Measurements from ENCODE around the gene GPSM3. TPM values are rescaled to one million over a fixed set of nuclear protein-coding genes. Genes with fewer than 3 reads are reported as not detected.
A peak's percentile ranks its signal among the peaks of the same experiment; 100 is the strongest.
"Not testable (repeated sequence)": the region's sequence is repeated elsewhere in the genome, so short reads cannot be mapped to it uniquely, and the experiment has no call there.

GPSM3 gene
- total RNA-seq, 1 donor from 2014 or later: 6.9 TPM

DNA sequence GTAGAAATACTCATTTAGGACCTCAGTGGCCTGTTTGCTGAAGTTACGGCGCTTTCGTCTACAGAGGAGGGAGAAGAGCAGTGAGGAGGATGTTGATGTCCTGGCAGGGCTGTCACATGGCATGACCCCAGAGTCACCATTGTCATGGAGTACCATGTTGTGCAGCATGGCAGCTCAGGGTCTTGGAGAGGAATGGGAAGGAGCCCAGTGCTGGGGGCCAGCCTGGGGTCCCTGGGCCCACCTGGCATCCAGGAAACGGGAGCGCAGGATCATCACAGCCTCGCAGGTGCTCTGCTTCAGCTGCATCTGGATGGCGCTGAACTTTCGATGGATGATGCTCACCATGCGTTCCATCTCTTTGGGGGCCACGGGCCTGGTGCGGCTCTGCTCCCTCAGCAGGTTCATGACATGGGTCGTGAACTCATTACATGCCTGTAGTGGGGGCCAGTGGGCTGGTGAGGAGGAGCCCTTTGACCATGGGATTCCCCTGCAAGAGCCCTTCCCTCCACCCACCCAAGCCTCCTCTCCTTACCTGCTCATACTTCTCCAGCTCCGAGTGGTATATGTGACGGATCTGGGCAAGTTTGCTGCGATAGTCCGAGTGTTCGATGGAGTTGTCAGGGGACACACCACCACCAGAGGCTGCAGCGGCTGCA lies 4.6 kb downstream of the GPSM3 start:
- not testable (repeated sequence) for DNase-seq (ENCODE audit: low read depth in 2 of 2)

DNA sequence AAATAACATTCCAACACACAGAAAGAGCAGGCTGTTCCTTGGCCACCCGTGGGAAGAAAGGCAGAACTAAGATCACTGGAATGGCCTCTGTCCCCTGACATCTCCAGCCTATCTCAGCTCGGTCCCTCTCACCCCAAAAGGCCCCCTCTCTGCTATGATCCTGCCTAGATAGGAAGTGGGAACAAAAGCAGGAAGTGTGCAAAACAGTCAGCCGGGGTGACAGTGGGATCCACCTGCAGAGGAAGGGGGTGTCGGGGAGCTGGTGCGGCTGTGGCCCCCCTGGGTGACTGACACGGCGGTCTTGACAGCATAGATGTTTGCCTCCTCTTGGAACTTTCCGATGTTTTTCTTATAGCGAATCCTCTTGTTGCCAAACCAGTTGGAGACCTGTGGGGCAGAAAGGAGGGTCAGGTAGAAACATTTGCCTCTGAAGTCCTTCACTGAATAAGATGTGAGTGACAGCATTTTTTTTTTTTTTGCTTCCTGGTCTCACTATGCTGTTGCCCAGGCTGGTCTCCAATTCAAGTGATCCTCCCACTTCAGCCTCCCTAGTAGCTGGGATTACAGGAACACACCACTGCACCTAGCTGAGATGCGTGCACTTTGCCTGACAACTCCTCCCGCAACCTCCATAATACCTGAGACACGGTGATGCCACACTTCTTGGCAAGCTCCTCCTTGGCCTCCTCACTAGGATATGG lies 5.3 kb downstream of the GPSM3 start:
- peak in 1 of 2 donors; percentile 61 for DNase-seq (ENCODE audit: low read depth in 2 of 2)

DNA sequence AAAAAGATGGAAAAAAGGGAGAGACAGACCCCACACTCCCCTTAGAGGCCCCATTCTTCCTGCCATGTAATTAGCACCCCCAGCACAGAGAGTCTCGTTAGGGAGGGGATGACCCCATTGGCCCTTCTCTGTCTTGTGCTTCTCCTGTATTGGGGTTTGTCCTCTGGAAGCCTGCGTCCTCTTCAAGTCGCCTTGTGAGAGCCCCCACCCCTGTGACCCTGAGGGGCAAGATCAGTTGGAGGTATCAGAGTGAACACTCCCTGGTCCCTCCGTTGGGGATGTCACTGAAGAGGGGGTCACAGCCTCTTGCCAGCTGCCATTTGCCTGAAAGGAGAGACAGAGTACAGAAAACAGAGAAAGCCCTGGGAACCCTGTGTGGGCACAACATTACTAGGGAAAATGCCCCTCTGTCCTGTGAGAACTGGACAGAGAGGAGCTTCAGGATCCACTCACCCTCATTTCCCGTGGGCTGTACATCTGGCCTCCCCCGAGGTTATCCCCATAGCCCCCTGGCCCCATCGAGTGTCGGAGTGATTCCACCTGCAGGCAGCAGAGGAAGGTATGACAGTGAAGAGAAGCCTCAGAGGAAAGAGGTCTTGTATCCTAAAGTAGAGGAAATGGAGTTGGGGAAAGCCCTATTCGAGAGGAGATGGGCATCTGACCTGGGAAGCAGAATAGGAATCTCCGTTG lies 6.1 kb downstream of the GPSM3 start:
- DNase-seq (ENCODE audit: low read depth in 2 of 2): not testable (repeated sequence)

DNA sequence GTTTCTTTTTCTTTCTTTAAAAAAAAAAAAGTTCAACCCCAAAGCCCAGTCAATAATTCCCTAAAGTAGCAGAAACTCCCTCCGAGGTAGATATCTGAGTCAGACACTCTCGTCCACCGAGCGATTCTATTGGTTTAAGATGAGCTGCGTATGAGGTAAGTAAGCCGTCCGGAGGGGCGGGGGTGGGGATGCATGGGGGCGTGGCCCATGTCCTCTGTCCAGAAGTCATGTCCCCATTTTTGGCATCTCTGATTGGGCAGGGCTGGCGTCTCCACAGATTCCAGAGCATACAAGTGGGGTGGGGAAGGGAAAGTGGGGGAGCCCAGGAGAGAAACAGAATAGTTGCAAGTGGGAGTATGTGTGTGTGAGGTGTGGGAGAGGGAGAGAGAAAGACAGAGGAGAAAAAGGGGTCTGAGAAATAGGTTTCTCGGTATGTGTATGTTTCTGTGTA lies 6.7 kb downstream of the GPSM3 start:
- DNase-seq (ENCODE audit: low read depth in 2 of 2): peak in 1 of 2 donors; percentile 86

DNA sequence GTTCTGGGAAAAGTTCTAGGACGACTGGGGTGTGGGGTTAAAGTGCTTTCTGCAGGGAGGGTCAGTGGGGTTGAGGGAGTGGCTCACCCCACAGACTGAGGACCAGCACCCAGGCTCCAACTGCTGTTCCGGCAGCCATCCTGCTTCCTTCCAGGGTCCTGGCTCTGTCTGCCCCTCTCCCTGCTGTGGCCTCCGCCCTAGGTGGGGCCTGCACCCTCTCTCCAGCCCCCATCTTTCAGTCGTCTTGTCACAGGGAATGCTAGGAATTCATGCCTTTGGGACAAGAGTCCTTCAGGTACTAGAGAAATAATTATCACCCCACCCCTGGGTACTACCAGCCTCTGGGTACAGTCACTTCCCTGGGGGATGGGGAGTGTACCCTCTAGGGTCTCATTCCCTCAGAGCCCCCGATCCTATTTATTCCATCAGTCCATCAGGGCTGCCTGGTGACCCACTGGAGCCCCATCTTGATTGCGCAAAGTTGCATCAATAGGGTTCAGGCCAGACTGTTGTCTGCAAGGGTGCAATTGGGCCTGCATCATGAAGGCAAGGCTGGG lies 8.3 kb downstream of the GPSM3 start, which contains the start of gene AGER:
TSS of gene AGER (minus strand) at position 170 of the 557 bp plus-strand sequence. CDS start at position 139, 31 bp downstream.
- no peak for DNase-seq (ENCODE audit: low read depth in 2 of 2)

DNA sequence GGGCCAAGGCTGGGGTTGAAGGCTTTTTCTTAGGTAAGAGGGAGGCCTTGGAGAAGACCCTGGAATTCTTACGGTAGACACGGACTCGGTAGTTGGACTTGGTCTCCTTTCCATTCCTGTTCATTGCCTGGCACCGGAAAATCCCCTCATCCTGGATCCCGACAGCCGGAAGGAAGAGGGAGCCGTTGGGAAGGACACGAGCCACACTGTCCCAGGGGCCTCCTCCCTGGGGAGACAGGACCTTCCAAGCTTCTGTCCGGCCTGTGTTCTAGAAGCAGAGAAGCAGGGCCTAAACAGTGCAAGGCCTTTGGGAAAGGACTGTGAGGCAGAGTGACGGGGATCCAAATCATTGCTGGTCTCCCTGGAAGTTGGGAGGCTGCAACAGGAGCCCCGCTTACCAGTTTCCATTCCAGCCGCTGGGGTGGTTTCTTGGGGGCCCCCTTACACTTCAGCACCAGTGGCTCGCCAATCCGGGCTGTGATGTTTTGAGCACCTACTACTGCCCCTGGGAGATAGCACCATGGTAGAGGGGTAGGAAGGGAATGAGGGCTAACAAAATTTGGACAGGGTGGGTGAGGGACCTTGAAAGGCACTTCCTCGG lies 8.9 kb downstream of the GPSM3 start:
- no peak for DNase-seq (ENCODE audit: low read depth in 2 of 2)

DNA sequence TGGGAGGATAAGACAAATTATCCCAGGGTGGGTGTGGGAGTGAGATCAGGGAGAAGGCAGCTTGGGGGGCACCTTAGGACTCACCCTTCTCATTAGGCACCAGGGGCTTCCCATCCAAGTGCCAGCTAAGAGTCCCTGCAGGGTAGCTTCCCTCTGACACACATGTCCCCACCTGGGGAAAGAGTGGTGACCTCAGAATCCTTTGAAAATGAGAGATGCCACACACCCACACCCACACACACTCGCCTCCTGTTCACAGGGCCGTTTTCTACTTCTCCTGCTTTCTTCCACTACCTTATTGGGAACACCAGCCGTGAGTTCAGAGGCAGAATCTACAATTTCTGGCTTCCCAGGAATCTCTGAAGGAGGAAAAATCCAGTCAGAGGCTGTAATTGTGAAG lies 9.4 kb downstream of the GPSM3 start:
- DNase-seq (ENCODE audit: low read depth in 2 of 2): no peak

DNA sequence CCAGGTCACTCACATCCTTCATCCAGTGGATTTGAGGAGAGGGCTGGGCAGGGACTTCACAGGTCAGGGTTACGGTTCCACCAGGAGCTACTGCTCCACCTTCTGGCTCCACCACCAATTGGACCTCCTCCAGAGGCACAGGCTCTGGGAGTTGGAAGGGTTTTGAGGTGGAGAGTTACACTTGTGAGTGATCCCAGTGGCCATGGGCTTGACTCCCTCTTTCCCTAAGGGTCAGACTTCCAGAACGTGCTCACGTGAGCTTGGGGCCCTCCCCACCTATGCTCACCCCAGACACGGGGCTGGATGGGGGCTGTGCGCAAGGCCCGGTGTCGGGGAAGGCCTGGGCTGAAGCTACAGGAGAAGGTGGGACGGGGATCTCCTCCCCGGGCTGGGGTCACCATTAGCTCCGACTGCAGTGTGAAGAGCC lies 9.9 kb downstream of the GPSM3 start:
- DNase-seq (ENCODE audit: low read depth in 2 of 2): no peak

DNA sequence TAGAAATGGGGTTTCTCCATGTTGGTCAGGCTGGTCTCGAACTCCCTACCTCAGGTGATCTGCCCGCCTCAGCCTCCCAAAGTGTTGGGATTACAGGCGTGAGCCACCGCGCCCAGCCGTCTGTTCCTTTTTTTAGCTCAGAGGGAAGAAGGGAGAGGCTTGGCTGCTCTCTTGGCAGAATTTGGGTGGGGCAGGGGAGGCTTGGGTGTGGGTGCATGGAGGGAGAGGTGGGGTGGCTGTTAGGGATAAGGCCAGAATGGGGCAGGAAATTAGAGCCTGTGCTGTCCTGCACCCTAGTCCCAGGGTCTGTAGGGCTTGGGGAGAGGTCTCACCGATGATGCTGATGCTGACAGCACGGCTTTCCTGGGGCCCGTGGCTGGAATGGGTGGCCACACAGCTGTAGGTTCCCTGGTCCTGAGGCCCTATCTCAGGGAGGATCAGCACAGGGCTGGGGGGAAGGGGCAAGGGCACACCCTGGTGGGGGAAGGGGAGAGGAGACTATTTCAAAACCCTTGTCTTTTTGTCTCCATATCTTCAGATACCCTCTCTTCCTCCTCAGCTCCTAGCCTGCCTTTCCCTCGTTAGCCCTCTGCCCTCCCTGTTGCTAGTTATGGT lies 10.4 kb downstream of the GPSM3 start:
- no peak for DNase-seq (ENCODE audit: low read depth in 2 of 2)

DNA sequence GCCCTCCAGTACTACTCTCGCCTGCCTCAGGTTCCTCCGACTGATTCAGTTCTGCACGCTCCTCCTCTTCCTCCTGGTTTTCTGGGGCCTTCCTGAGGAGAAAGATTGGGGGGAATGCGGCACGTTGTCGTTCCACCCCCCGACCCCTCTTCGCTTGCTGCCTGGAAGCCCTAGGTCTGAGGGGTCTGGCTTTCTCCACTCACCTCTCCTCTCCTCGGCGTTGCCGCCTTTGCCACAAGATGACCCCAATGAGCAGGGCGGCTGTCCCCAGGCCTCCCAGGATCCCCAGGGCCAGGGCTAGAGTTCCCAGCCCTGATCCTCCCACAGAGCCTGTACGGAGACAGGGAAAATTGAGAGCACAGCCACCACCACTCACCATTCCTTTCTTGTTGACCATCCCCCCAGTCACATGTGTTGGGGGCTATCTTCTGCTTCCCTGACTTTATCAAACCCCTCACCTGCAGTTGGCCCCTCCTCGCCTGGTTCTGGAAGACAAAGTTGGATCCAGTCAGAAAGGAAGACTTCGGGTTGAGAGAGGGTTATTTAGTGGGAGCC lies 11.2 kb downstream of the GPSM3 start:
- DNase-seq (ENCODE audit: low read depth in 2 of 2): no peak

DNA sequence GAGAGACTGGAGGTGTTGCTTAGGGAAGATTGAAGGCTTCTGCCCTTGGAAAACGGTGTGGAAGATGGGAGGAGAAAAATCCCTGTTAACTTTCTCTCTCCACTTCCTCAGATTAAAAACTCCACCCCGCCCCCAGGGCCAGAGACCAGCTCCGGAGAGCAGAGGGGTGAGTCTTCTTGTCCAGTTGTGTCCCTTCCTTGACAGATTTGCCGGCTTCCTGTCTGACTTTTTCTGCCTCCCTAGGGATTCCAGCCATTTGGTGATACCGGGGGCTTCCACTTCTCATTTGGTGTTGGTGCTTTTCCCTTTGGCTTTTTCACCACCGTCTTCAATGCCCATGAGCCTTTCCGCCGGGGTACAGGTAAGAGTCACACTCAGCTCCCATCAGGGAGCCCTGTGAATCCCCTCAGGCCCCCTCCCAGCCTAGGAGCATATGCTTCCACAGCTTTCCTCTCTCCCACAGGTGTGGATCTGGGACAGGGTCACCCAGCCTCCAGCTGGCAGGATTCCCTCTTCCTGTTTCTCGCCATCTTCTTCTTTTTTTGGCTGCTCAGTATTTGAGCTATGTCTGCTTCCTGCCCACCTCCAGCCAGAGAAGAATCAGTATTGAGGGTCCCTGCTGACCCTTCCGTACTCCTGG lies 12.6 kb downstream of the GPSM3 start:
- no peak for DNase-seq (ENCODE audit: low read depth in 2 of 2)

DNA sequence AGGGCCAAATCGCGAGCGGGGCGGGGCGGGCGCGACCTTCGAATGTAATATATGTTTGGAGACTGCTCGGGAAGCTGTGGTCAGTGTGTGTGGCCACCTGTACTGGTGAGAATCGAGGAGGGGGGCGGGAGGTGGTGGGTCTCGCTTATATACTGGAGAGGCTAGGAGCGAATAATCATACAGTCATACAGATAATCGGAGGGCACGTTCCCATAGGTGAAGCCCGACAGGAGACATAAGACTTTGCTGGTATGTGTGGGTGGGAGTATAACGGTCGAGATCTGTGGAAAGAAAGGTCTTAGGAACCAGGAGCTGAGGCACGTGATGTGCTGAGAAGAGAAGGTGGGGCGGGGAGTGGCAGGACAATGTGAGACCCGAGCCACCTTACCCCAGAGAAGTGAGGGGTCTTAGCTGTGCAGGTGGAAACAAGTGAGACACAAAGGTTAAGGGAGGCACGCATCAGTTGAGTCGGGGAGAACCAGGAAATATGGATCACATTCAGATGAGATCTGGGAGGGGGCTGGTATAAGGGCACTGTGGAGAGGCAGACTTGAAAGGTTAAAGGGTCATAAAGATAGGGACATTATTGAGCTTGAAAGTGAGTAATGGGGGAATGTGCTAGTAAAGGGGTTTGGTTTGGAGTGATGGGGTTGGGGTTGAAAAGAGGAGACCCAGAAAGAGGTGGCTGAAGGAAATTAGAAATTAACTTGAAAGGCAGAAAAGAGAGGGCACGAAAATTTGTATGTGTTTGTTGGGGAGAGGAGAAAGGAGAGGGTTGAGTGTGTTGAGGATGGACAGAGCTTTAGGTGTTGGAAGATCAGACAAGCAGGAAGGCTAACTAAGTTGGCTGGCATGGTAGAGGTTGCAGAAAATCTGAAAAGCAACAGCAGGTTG lies 13.6 kb downstream of the GPSM3 start:
- peak in 1 of 2 donors; percentile 49 for DNase-seq (ENCODE audit: low read depth in 2 of 2)

DNA sequence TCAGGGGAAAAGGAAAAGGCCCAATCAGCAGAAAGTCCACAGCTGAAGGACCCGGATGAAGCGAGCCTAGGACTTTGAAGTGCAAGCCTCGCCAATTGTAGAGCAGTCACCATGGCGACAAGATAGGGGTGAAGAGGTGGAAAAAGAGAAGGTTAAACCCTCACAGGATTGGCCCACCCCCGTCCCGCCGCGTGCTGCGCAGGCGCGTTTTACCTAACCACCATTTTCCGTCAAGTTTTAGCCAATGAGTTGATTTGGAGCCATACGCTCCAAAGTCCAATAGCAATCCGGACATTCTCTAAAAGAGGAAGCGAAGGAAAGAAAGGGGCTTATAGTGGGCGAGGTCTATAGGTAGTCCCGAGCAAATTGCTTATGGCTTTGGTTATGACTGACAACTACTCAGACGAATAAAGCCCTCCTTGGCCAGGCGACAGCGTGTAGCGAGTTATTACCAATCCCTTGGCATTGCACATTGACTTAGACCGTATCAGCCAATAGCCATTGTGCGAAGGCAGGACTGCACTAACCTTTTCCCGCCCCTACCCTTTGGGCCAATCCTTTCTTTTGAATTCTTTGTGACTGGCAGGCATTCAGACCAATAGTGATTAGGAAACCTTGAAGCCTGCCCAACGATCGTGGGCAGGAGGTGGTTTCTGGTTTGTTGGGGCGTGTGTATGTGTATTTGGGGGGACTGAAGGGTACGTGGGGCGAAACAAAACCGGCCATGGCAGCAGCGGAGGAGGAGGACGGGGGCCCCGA lies 14.5 kb downstream of the GPSM3 start, which contains the start of gene RNF5:
TSS of gene RNF5 (plus strand) at position 618 of the 759 bp plus-strand sequence. CDS start at position 725, 107 bp downstream.
- DNase-seq (ENCODE audit: low read depth in 2 of 2): peak; percentile 100

DNA sequence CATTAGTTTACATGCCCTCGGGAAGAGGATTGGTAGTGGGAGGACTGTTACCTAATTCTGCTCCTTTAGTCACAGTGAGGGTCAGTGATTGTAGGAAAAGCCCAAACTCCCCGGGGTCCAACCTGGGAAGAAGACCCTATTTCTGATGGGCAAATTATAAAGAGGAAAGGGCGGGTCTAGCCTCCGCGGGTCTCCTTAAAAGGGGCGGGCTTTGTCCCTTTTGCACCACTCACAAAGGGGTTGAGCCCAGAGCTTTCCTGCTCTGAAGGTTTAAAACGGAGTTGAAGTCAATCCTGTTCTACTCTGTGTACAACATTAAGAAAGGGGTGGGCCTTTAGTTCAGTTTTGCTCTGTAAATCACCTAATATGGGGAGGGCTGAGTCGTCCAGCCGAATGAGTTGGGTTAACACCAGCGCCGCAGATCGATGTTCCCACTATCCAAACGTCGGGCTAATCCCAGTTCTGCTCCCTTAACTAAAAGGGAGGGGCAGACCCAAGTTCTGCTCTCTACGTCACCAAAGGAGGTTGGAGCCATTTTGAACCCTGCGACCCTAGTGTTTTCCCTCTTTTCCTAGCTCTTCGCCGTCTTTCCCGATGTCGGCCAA lies 15.2 kb downstream of the GPSM3 start:
- DNase-seq (ENCODE audit: low read depth in 2 of 2): peak in 1 of 2 donors; percentile 78

DNA sequence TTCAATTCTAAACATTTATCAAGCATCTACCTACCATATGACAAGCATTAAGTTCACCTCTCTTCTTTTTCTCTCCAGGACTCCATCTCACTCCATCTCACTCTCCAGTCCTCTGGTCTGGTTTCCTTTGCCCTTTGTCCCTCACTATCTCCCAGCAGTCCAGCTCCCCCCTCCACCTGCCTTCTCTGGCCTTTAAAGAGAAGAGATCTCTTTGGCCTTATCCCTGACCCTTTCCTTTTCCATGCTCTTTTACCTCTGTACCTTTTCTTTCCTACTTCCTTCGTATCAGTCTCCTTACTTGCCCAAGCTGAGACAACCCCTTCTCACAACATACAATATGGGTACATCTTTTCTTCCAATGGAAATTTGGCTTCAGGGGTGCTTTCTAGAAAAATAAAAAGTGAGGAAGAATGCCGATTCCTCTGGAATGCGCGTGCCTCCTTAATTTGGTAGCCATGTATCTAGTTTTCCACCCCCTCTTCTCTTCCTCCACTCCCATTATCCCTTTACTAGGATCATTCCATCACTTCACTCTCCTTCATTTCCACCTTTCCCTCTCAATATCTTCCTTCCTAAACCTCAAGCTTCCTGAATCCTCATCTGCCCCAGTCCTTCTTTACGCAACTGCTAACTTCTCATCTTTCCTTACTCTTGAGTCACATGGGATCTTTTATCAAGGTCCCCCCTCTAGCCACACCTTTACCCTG lies 15.8 kb downstream of the GPSM3 start:
- no peak for DNase-seq (ENCODE audit: low read depth in 2 of 2)

DNA sequence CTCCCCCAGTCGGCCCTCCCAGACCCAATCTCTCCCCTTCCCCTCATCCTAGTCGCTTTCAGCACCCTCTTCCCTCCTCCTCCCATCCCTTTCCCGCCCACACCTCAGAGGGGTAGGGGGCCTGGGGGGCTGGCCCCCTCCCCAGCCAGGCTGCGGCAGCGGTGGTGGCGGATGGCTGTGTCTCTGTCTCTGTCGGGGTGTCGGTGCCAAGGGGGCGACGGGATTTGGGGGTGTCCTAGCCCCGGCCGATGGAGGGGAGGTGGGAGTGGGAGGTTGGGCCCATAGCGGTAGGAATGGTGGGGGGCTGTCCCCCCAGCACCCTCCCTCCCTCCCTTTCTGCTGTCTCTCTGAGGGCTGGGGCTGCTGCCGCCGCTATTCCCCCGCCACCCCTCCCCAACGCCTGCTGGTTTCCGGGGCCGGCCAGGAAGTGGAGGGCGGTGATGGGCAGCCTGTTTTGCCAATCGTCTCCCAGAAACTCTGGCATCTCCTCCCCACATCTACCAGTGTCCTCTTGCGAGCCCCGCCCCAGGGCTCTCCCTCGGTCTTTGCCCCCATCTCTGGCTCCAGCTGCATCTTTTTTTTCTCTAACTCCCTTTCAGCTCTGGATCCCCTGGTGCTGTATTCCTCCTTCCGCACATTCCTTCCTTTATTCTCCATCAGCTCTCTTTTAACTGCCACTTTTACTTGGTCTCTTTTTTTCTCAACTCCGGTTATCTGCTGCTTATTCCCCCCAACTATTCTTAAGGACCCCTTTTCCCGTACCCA lies 16.6 kb downstream of the GPSM3 start, which contains the start of gene AGPAT1:
TSS of gene AGPAT1 (minus strand) at position 374 of the 765 bp plus-strand sequence. CDS start 4,588 bp downstream, outside the sequence.
- DNase-seq (ENCODE audit: low read depth in 2 of 2): peak; percentile 93 to 98

All from dermis microvascular lymphatic vessel endothelial cell (primary cell).